Neural crest cell (in vitro differentiated cells): ENCODE data around the gene DRP2. TPM values are rescaled to one million over a fixed set of nuclear protein-coding genes. Genes with fewer than 3 reads are reported as not detected.
"Not testable (repeated sequence)": the region's sequence is repeated elsewhere in the genome, so short reads cannot be mapped to it uniquely, and the experiment has no call there.

Source experiments
- DNase-seq: peaks from one replicate; pipeline ENCODE4 v3.0.0; 2021; ENCODE audit warnings: low read depth, mixed read lengths, low spot score
- H3K27ac Mint-ChIP-seq: one replicate; pipeline ENCODE4 v1.8.0; 2021; ENCODE audit warnings: mild to moderate bottlenecking, mixed read lengths; ENCODE audit not compliant: unreplicated experiment
- H3K27me3 Mint-ChIP-seq: 2 replicates; pipeline ENCODE4 v1.8.0; 2021; ENCODE audit warnings: low read depth, mild to moderate bottlenecking, mixed read lengths
- H3K36me3 Mint-ChIP-seq: 2 replicates; pipeline ENCODE4 v1.8.0; 2021; ENCODE audit warnings: low read depth, mild to moderate bottlenecking, mixed read lengths
- H3K4me1 Mint-ChIP-seq: 2 replicates; pipeline ENCODE4 v1.8.0; 2021; ENCODE audit warnings: mixed read lengths
- H3K4me3 Mint-ChIP-seq: one replicate; pipeline ENCODE4 v1.8.0; 2021; ENCODE audit warnings: mild to moderate bottlenecking, mixed read lengths
- H3K9me3 Mint-ChIP-seq: 2 replicates; pipeline ENCODE4 v1.8.0; 2021; ENCODE audit warnings: mixed read lengths
- CTCF ChIP-seq: fragments of 200-600 bp; sonication (generic); conservative IDR thresholded peaks from 2 replicates; pipeline ENCODE4 v1.5.0; 2021; ENCODE audit warnings: antibody characterized with exemption, mild to moderate bottlenecking
- total RNA-seq: library from RNA; stranded (reverse); gene quantifications from 2 replicates; pipeline ENCODE4 v1.2.1, GENCODE V29; 2021

The DRP2 gene
- total RNA-seq, 1 donor from 2014 or later = 2.4 TPM

DNA sequence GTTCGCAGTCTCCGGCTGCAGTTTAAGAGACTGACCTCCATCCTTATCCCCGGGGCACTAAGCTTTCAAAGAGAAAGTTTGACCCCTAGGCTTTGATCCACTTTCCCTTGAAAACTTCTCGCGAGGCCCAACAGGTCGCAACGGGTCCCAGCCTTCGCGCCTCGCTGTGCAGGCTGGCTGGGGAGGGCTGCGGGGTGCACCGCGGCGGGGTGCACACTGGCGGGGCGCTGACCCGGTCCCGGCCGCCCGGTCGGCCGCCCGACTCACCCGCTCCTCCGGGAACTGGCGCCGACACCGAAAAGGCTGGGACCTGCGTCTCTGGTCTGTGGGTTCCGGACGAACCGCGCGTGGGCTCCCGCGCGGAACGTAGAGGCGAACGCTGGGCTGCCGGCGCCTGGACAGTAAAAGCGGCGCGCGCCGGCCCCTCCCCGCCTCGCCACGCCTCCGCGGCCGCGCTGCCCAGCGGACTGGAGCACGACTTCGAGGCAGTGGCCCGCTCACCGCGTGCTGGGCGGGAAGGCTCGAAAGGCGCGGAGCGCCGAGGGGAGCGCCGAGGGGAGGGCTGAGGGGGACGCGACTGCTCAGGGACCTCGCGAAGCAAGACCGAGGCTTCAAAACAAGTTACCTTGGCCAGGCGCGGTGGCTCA lies 71.5 kb downstream of the DRP2 start, which contains the start of gene TAF7L:
Gene TAF7L, minus strand, starts transcription at position 378 of the 647 bp plus-strand sequence. CDS start 3,791 bp downstream, outside the sequence.
- TF ChIP-seq CTCF = no peak
- no peak within 1 kb of the TSS for H3K27ac Mint-ChIP-seq
- no peak within 1 kb of the TSS for H3K4me3 Mint-ChIP-seq
- H3K4me1 Mint-ChIP-seq = no peaks in the 10 kb centered on the region
- peaks cover 9% of the 10 kb centered on the region for H3K9me3 Mint-ChIP-seq
- no peaks in the 10 kb centered on the region for H3K36me3 Mint-ChIP-seq
- no peaks in the 10 kb centered on the region for H3K27me3 Mint-ChIP-seq
- DNase-seq = no peak

GRCh38 chrX:101295603-101296002 lies 76.0 kb downstream of the DRP2 start:
- H3K9me3 Mint-ChIP-seq = peaks cover 16% of the 10 kb centered on the region
- H3K27me3 Mint-ChIP-seq, H3K27ac Mint-ChIP-seq, DNase-seq, H3K36me3 Mint-ChIP-seq, H3K4me3 Mint-ChIP-seq, H3K4me1 Mint-ChIP-seq: not testable (repeated sequence)

- DNase-seq = no peak
- Mint-ChIP-seq H3K9me3 (peaks cover 9% of the 10 kb centered on the region), H3K4me1 (no peaks in the 10 kb centered on the region), H3K27me3 (no peaks in the 10 kb centered on the region), H3K4me3 (no peak overlapping the region), H3K27ac (no peak overlapping the region), H3K36me3 (no peaks in the 10 kb centered on the region)
- no peak for TF ChIP-seq CTCF
Measured at GRCh38 chrX:101303790-101304189, 84.2 kb downstream of the DRP2 start.

Other genes starting within 250 kb of the DRP2 start
- 15.7 and 17.1 TPM in 2 replicates for gene TRMT2B, start 167.7 kb upstream of the DRP2 start, total RNA-seq
- gene TMEM35A, start 140.9 kb upstream of the DRP2 start, total RNA-seq = 8.7 and 9.1 TPM in 2 replicates
- 39.8 TPM in 2 replicates for gene CENPI, start 121.6 kb upstream of the DRP2 start, total RNA-seq
- 0.19 TPM in 1 of 2 replicates, not detected in the other for gene TAF7L, start 71.5 kb downstream of the DRP2 start, total RNA-seq
- 31.7 and 32.2 TPM in 2 replicates for gene TIMM8A, start 129.0 kb downstream of the DRP2 start, total RNA-seq
- 0.64 TPM in 1 of 2 replicates, not detected in the other for gene BTK, start 166.4 kb downstream of the DRP2 start, total RNA-seq
- 316 and 347 TPM in 2 replicates for gene RPL36A, start 171.2 kb downstream of the DRP2 start, total RNA-seq
- 48.0 and 50.7 TPM in 2 replicates for gene GLA, start 188.1 kb downstream of the DRP2 start, total RNA-seq
- 73.3 and 74.0 TPM in 2 replicates for gene HNRNPH2, start 188.4 kb downstream of the DRP2 start, total RNA-seq